NCI-H128 (cell line): ENCODE measurements around the gene PASD1.
"Not testable (repeated sequence)": the region's sequence is repeated elsewhere in the genome, so short reads cannot be mapped to it uniquely, and the experiment has no call there.

ENCODE experiments used
- DNase-seq: peaks from one replicate; lab custom pipeline; 2025; ENCODE audit not compliant: unreplicated experiment; lab: John Stamatoyannopoulos, UW

PASD1 gene

GRCh38 chrX:151563449-151563848 is at the start of gene PASD1:
Gene PASD1 (plus strand): TSS chrX:151563675. CDS start chrX:151601554, 37,879 bp downstream.
- no peak for DNase-seq

GRCh38 chrX:151515237-151515636 is 48.2 kb upstream of the PASD1 start:
- no peak for DNase-seq

GRCh38 chrX:151516538-151517187 is 46.8 kb upstream of the PASD1 start:
- DNase-seq, result no peak

- no peak for DNase-seq
Observed at GRCh38 chrX:151517421-151517820, 46.1 kb upstream of the PASD1 start.

- DNase-seq, result no peak
Observed at GRCh38 chrX:151523351-151523750, 40.1 kb upstream of the PASD1 start.

- no peak for DNase-seq
Observed at GRCh38 chrX:151536571-151536970, 26.9 kb upstream of the PASD1 start.

GRCh38 chrX:151537572-151537971 is 25.9 kb upstream of the PASD1 start:
- DNase-seq, result no peak

- DNase-seq, result no peak
Observed at GRCh38 chrX:151538190-151539122, 25.0 kb upstream of the PASD1 start.

- DNase-seq, result no peak
Observed at GRCh38 chrX:151543706-151544105, 19.8 kb upstream of the PASD1 start.

- DNase-seq, result not testable (repeated sequence)
Observed at GRCh38 chrX:151546226-151546625, 17.2 kb upstream of the PASD1 start.

- DNase-seq, result not testable (repeated sequence)
Observed at GRCh38 chrX:151551176-151551575, 12.3 kb upstream of the PASD1 start.

GRCh38 chrX:151552743-151553142 is 10.7 kb upstream of the PASD1 start:
- no peak for DNase-seq

GRCh38 chrX:151555301-151555700 is 8.2 kb upstream of the PASD1 start:
- DNase-seq, result not testable (repeated sequence)

GRCh38 chrX:151562485-151562884 is 990 bp upstream of the PASD1 start:
- DNase-seq, result not testable (repeated sequence)

GRCh38 chrX:151563003-151563402 is 472 bp upstream of the PASD1 start:
- not testable (repeated sequence) for DNase-seq

GRCh38 chrX:151564035-151564434 is 560 bp downstream of the PASD1 start:
- no peak for DNase-seq

- not testable (repeated sequence) for DNase-seq
Observed at GRCh38 chrX:151566872-151567271, 3.4 kb downstream of the PASD1 start.

GRCh38 chrX:151570561-151570960 is 7.1 kb downstream of the PASD1 start:
- no peak for DNase-seq

GRCh38 chrX:151593384-151593783 is 29.9 kb downstream of the PASD1 start:
- DNase-seq, result not testable (repeated sequence)

GRCh38 chrX:151596282-151596681 is 32.8 kb downstream of the PASD1 start:
- DNase-seq, result no peak

- no peak for DNase-seq
Observed at GRCh38 chrX:151604931-151605330, 41.5 kb downstream of the PASD1 start.

GRCh38 chrX:151609222-151609621 is 45.7 kb downstream of the PASD1 start:
- no peak for DNase-seq
